Gastroesophageal sphincter (tissue), 4 donors: ENCODE measurements around the gene C7. TPM values are rescaled to one million over a fixed set of nuclear protein-coding genes. Genes with fewer than 3 reads are reported as not detected.
"Not testable (repeated sequence)": the region's sequence is repeated elsewhere in the genome, so short reads cannot be mapped to it uniquely, and the experiment has no call there.

Experiments used
- ATAC-seq: fragments of 150-250 bp; one replicate; pipeline ENCODE4 v1.9.1; 2016; ENCODE audit warnings: mild to moderate bottlenecking, moderate library complexity
- H3K27ac ChIP-seq, 4 donors: fragments of 200-600 bp; sonication (generic) in 3 of 4; 1 replicate in 3 of 4; 2 replicates in 1 of 4; pipeline ENCODE4 v1.5.1; 2016 to 2019
- H3K27me3 ChIP-seq: fragments of 200-600 bp; sonication (generic); one replicate; pipeline ENCODE4 v1.5.1; 2019
- H3K36me3 ChIP-seq, 2 donors: fragments of 200-600 bp; sonication (generic); one replicate each; pipeline ENCODE4 v1.5.1; 2019; ENCODE audit warnings: control low read depth in 1 of 2
- H3K4me1 ChIP-seq, 3 donors: fragments of 200-600 bp; sonication (generic); 1 replicate in 2 of 3; 2 replicates in 1 of 3; pipeline ENCODE4 v1.5.1; 2016 to 2019; ENCODE audit warnings: control low read depth in 2 of 3
- H3K4me3 ChIP-seq, 2 donors: fragments of 200-600 bp; sonication (generic); one replicate each; pipeline ENCODE4 v1.5.1; 2019; ENCODE audit warnings: mild to moderate bottlenecking in 1 of 2, moderate library complexity in 1 of 2
- H3K9me3 ChIP-seq, 3 donors: fragments of 200-600 bp; sonication (generic); one replicate each; pipeline ENCODE4 v1.5.1; 2017 to 2019; ENCODE audit warnings: control low read depth in 2 of 3
- CTCF ChIP-seq, 4 experiments: fragments of 200-600 bp in 2 of 4; fragments of 450-650 bp in 2 of 4; sonication (generic) in 1 of 4; IDR thresholded peaks; one replicate each; pipeline ENCODE4 v1.5.1; 2017 to 2019; ENCODE audit warnings: antibody characterized with exemption in 4 of 4, mild to moderate bottlenecking in 2 of 4, moderate library complexity in 2 of 4
- EP300 ChIP-seq: sonication (generic); formaldehyde crosslinking; IDR thresholded peaks from one replicate; pipeline ENCODE4 v1.6.1; 2017; ENCODE audit warnings: antibody characterized with exemption, mild to moderate bottlenecking
- POLR2A ChIP-seq, 2 donors: fragments of 450-650 bp; IDR thresholded peaks; one replicate each; pipeline ENCODE4 v1.6.1; 2017; ENCODE audit warnings: antibody characterized with exemption in 2 of 2, mild to moderate bottlenecking in 2 of 2, moderate library complexity in 1 of 2
- POLR2AphosphoS5 ChIP-seq: sonication (generic); formaldehyde crosslinking; IDR thresholded peaks from one replicate; pipeline ENCODE4 v1.6.1; 2017; ENCODE audit warnings: antibody characterized with exemption
- WGBS, 2 donors: methylation state at CpG; one replicate each; pipeline ENCODE4 v1.1.5; 2018; ENCODE audit warnings: low coverage in 1 of 2; 5-methylcytosine and 5-hydroxymethylcytosine counted together
- small RNA-seq, 4 donors: library from RNA; depleted of rRNA; stranded (forward); fragments of <200 nt; gene quantifications; one replicate each; pipeline ENCODE3, GENCODE V24; 2016
- total RNA-seq, 4 donors: library from RNA; depleted of rRNA; stranded (reverse); fragments of >200 nt; gene quantifications; one replicate each; pipeline ENCODE4 v1.1.0, GENCODE V29; 2016

Gene C7
- total RNA-seq, 4 donors from 2014 or later, result 396 to 929 (median 694) TPM

GRCh38 chr5:41009232-41009631, 99.9 kb downstream of the C7 start:
- H3K36me3 ChIP-seq, result no peaks in the 10 kb centered on the region
- TF ChIP-seq EP300 (no peak), POLR2AphosphoS5 (no peak), POLR2A (IDR thresholded peaks at IDR 0.05) (no peak), CTCF (IDR thresholded peaks at IDR 0.05) (no peak)
- no peak overlapping the region for H3K27ac ChIP-seq
- H3K4me3 ChIP-seq, result no peak overlapping the region
- no peaks in the 10 kb centered on the region for H3K27me3 ChIP-seq
- ATAC-seq, result no peak
- H3K9me3 ChIP-seq, result no peaks in the 10 kb centered on the region
- WGBS, 2 donors, result 82 to 85% methylated on average over 3 to 4 of the region's 4 CpGs
- H3K4me1 ChIP-seq, result no peaks in the 10 kb centered on the region

- no peak for ATAC-seq
- TF ChIP-seq CTCF (IDR thresholded peaks at IDR 0.05), result no peak
- TF ChIP-seq EP300, result no peak
- no peak for TF ChIP-seq POLR2A (IDR thresholded peaks at IDR 0.05)
- no peak for TF ChIP-seq POLR2AphosphoS5
- 87 to 94% methylated on average over 6 of the region's 6 CpGs for WGBS, 2 donors
Observed at GRCh38 chr5:41010572-41010971, 101.3 kb downstream of the C7 start.

GRCh38 chr5:41012318-41012717, 103.0 kb downstream of the C7 start:
- H3K27ac ChIP-seq, result no peak overlapping the region
- ATAC-seq, result no peak
- no peaks in the 10 kb centered on the region for H3K9me3 ChIP-seq
- no peaks in the 10 kb centered on the region for H3K4me1 ChIP-seq
- 40 to 50% methylated on average over 1 to 4 of the region's 4 CpGs for WGBS, 2 donors
- H3K4me3 ChIP-seq, result no peak overlapping the region
- no peak for TF ChIP-seq POLR2A (IDR thresholded peaks at IDR 0.05)
- TF ChIP-seq CTCF (IDR thresholded peaks at IDR 0.05), result no peak
- TF ChIP-seq EP300, result no peak
- H3K27me3 ChIP-seq, result no peaks in the 10 kb centered on the region
- no peaks in the 10 kb centered on the region for H3K36me3 ChIP-seq

More at GRCh38 chr5:41010572-41010971, 101.3 kb downstream of the C7 start:
- Histone ChIP-seq H3K4me1 (no peaks in the 10 kb centered on the region), H3K9me3 (no peaks in the 10 kb centered on the region), H3K36me3 (no peaks in the 10 kb centered on the region), H3K27me3 (no peaks in the 10 kb centered on the region), H3K27ac (no peak overlapping the region), H3K4me3 (no peak overlapping the region)

- not testable (repeated sequence) for H3K27me3 ChIP-seq, H3K36me3 ChIP-seq, H3K4me3 ChIP-seq, ATAC-seq, H3K4me1 ChIP-seq, H3K27ac ChIP-seq
- WGBS, 2 donors, result 92% methylated on average over 4 of the region's 8 CpGs; no CpG with 5 or more reads in 1 of the 2 donors
- peaks cover 0 to 18% (median 0%) of the 10 kb centered on the region in 3 donors for H3K9me3 ChIP-seq
Observed at GRCh38 chr5:41022600-41022999, 113.3 kb downstream of the C7 start.

Small RNA genes lying within 50 kb of the gene (small RNA-seq; reads per million reads assigned to genes)
- gene AC114967.1 (0 reads per million in 4 donors), gene RNU7-161P (0 reads per million in 4 donors)

Other genes starting within 250 kb of the C7 start
- 10 to 100 TPM; 10.1 to 30.1 (median 27.0) TPM for gene PTGER4, start 229.6 kb upstream of the C7 start, total RNA-seq
- 10 to 100 TPM; 23.2 to 27.7 (median 25.8) TPM for gene TTC33, start 153.5 kb upstream of the C7 start, total RNA-seq
- gene PRKAA1, start 111.1 kb upstream of the C7 start, total RNA-seq, result 100 to 1,000 TPM in 2 of 4 donors, 10 to 100 TPM in 2; 66.5 to 113 (median 97.9) TPM
- gene RPL37, start 74.3 kb upstream of the C7 start, total RNA-seq, result 100 to 1,000 TPM in 2 of 4 donors, 10 to 100 TPM in 2; 64.0 to 132 (median 91.4) TPM
- gene CARD6, start 68.1 kb upstream of the C7 start, total RNA-seq, result 10 to 100 TPM in 1 of 4 donors, 1 to 10 TPM in 3; 4.8 to 13.6 (median 8.5) TPM
- not detected for gene MROH2B, start 161.8 kb downstream of the C7 start, total RNA-seq